GM23338 (cell line): ENCODE results near the gene CPSF7. TPM values are rescaled to one million over a fixed set of nuclear protein-coding genes. Genes with fewer than 3 reads are reported as not detected.

Experiments used
- ATAC-seq: fragments of 200-7000 bp; cut with Tn5 transposase; 3 replicates; pipeline ENCODE4 v1.9.1; 2020
- DNase-seq: peaks from one replicate; pipeline ENCODE4 v3.0.0-alpha.2; 2015; ENCODE audit warnings: low spot score
- H2AFZ ChIP-seq: fragments of 200-600 bp; sonication (generic); 2 replicates; pipeline ENCODE4 v1.8.0; 2016; ENCODE audit warnings: antibody characterized with exemption, mild to moderate bottlenecking, moderate library complexity
- H3F3A ChIP-seq: fragments of 200-600 bp; sonication (generic); replicated peaks from 2 replicates; pipeline ENCODE4 v1.8.0; 2017; ENCODE audit warnings: antibody characterized with exemption, mixed run types, low read depth
- H3K27ac ChIP-seq: fragments of 200-600 bp; sonication (generic); 2 replicates; pipeline ENCODE4 v1.6.1; 2016; ENCODE audit warnings: low read depth
- H3K27me3 ChIP-seq: fragments of 200-600 bp; sonication (generic); 2 replicates; pipeline ENCODE4 v1.8.0; 2016; ENCODE audit warnings: mild to moderate bottlenecking, mixed run types, moderate library complexity; ENCODE audit not compliant: insufficient read depth
- H3K36me3 ChIP-seq: fragments of 200-600 bp; sonication (generic); 2 replicates; pipeline ENCODE4 v1.8.0; 2016; ENCODE audit warnings: mild to moderate bottlenecking; ENCODE audit not compliant: insufficient read depth
- H3K4me1 ChIP-seq: fragments of 200-600 bp; sonication (generic); 2 replicates; pipeline ENCODE4 v1.8.0; 2016; ENCODE audit warnings: mild to moderate bottlenecking, moderate library complexity; ENCODE audit not compliant: insufficient read depth
- H3K4me2 ChIP-seq: fragments of 200-600 bp; sonication (generic); 2 replicates; pipeline ENCODE4 v1.7.1; 2017; ENCODE audit warnings: mixed run types
- H3K4me3 ChIP-seq: fragments of 200-600 bp; sonication (generic); 2 replicates; pipeline ENCODE4 v1.6.1; 2016; ENCODE audit warnings: mixed run types
- H3K79me2 ChIP-seq: fragments of 200-600 bp; sonication (generic); replicated peaks from 2 replicates; pipeline ENCODE4 v1.8.0; 2017; ENCODE audit warnings: mild to moderate bottlenecking; ENCODE audit not compliant: insufficient read depth
- H3K9me2 ChIP-seq: fragments of 200-600 bp; sonication (generic); 2 replicates; pipeline ENCODE4 v1.8.0; 2017; ENCODE audit not compliant: insufficient read depth
- H4K20me1 ChIP-seq: fragments of 200-600 bp; sonication (generic); replicated peaks from 2 replicates; pipeline ENCODE4 v1.8.0; 2017; ENCODE audit warnings: mild to moderate bottlenecking; ENCODE audit not compliant: insufficient read depth
- H3K27ac Mint-ChIP-seq: 2 replicates; pipeline ENCODE4 v1.8.0; 2020; ENCODE audit warnings: inconsistent platforms, mild to moderate bottlenecking, moderate library complexity, mixed read lengths
- H3K27me3 Mint-ChIP-seq: 3 replicates; pipeline ENCODE4 v1.8.0; 2022; ENCODE audit warnings: low read depth, mild to moderate bottlenecking, moderate library complexity, mixed read lengths, inconsistent platforms; ENCODE audit not compliant: insufficient read depth, poor library complexity
- H3K36me3 Mint-ChIP-seq: 3 replicates; pipeline ENCODE4 v1.8.0; 2021; ENCODE audit warnings: low read depth, mild to moderate bottlenecking, inconsistent platforms, moderate library complexity, mixed read lengths
- H3K4me1 Mint-ChIP-seq: 3 replicates; pipeline ENCODE4 v1.8.0; 2020; ENCODE audit warnings: mild to moderate bottlenecking, inconsistent platforms, mixed read lengths
- H3K4me3 Mint-ChIP-seq: 3 replicates; pipeline ENCODE4 v1.8.0; 2021; ENCODE audit warnings: moderate library complexity, mild to moderate bottlenecking, inconsistent platforms, mixed read lengths
- H3K9me3 Mint-ChIP-seq: 3 replicates; pipeline ENCODE4 v1.8.0; 2020; ENCODE audit warnings: moderate library complexity, mild to moderate bottlenecking, inconsistent platforms, mixed read lengths
- CTCF ChIP-seq, 2 experiments: fragments of 200-600 bp in 1 of 2; sonication (generic) in 1 of 2; conservative IDR thresholded peaks; 2 replicates each; pipeline versions ENCODE4 v1.5.1 to v1.6.1; 2016 to 2017; ENCODE audit warnings: antibody characterized with exemption in 2 of 2, low read depth in 2 of 2, mild to moderate bottlenecking in 2 of 2, moderate library complexity in 1 of 2
- EZH2 ChIP-seq: fragments of 200-600 bp; sonication (generic); IDR thresholded peaks from one replicate; pipeline ENCODE4 v1.8.0; 2017; ENCODE audit warnings: antibody characterized with exemption, mild to moderate bottlenecking, low read depth; ENCODE audit not compliant: unreplicated experiment
- polyA plus RNA-seq: library from polyadenylated mRNA; unstranded; fragments of >200 nt; fragmentation: Nextera tagmentation; extraction: Ambion mirVana; gene quantifications from 2 replicates; pipeline ENCODE4 v1.2.1, GENCODE V29; 2016
- total RNA-seq: library from RNA; depleted of rRNA; stranded (reverse); fragments of >200 nt; shearing (Covaris generic); gene quantifications from 2 replicates; pipeline ENCODE4 v1.2.3, GENCODE V29; 2014
- TF ChIP-seq, protein P1 (sequence below): fragments of 250-450 bp; sonication (Bioruptor Pico); IDR thresholded peaks from 2 replicates; pipeline ENCODE4 v1.5.0; 2020; ENCODE audit warnings: mild to moderate bottlenecking, moderate library complexity
- TF ChIP-seq, protein P2 (sequence below): IDR thresholded peaks from one replicate; pipeline ENCODE4 v1.6.1; 2018; ENCODE audit warnings: antibody characterized with exemption; ENCODE audit not compliant: unreplicated experiment

The CPSF7 gene
- total and polyA plus RNA-seq, 2 experiments from 2014 or later = 27.4 to 60.6 TPM

GRCh38 chr11:61361237-61361740 is 68.5 kb downstream of the CPSF7 start:
- Histone ChIP-seq H3K36me3 (peaks cover 16% of the 10 kb centered on the region), H3K9me2 (no peaks in the 10 kb centered on the region), H3K4me3 (peak overlapping the region; percentile 86), H3F3A (peaks cover 10% of the 10 kb centered on the region; the same call in 1 of the 2 replicates), H3K4me1 (peaks cover 11% of the 10 kb centered on the region), H3K27ac (peak overlapping the region; percentile 100), H4K20me1 (peaks cover 8% of the 10 kb centered on the region; the same call in 1 of the 2 replicates), H2AFZ (peak overlapping the region; percentile 97; the same call in 1 of the 2 replicates), H3K79me2 (peaks cover 36% of the 10 kb centered on the region), H3K4me2 (peak overlapping the region; percentile 97), H3K27me3 (no peaks in the 10 kb centered on the region)
- DNase-seq (peak; percentile 17), ATAC-seq (peak; percentile 1)
- H3K4me3 Mint-ChIP-seq = peak overlapping the region; percentile 99
- peaks cover 8% of the 10 kb centered on the region for H3K27me3 Mint-ChIP-seq
- peak overlapping the region; percentile 98 for H3K27ac Mint-ChIP-seq
- no peaks in the 10 kb centered on the region for H3K9me3 Mint-ChIP-seq
- no peak for TF ChIP-seq EZH2
- TF ChIP-seq, protein P1, sequence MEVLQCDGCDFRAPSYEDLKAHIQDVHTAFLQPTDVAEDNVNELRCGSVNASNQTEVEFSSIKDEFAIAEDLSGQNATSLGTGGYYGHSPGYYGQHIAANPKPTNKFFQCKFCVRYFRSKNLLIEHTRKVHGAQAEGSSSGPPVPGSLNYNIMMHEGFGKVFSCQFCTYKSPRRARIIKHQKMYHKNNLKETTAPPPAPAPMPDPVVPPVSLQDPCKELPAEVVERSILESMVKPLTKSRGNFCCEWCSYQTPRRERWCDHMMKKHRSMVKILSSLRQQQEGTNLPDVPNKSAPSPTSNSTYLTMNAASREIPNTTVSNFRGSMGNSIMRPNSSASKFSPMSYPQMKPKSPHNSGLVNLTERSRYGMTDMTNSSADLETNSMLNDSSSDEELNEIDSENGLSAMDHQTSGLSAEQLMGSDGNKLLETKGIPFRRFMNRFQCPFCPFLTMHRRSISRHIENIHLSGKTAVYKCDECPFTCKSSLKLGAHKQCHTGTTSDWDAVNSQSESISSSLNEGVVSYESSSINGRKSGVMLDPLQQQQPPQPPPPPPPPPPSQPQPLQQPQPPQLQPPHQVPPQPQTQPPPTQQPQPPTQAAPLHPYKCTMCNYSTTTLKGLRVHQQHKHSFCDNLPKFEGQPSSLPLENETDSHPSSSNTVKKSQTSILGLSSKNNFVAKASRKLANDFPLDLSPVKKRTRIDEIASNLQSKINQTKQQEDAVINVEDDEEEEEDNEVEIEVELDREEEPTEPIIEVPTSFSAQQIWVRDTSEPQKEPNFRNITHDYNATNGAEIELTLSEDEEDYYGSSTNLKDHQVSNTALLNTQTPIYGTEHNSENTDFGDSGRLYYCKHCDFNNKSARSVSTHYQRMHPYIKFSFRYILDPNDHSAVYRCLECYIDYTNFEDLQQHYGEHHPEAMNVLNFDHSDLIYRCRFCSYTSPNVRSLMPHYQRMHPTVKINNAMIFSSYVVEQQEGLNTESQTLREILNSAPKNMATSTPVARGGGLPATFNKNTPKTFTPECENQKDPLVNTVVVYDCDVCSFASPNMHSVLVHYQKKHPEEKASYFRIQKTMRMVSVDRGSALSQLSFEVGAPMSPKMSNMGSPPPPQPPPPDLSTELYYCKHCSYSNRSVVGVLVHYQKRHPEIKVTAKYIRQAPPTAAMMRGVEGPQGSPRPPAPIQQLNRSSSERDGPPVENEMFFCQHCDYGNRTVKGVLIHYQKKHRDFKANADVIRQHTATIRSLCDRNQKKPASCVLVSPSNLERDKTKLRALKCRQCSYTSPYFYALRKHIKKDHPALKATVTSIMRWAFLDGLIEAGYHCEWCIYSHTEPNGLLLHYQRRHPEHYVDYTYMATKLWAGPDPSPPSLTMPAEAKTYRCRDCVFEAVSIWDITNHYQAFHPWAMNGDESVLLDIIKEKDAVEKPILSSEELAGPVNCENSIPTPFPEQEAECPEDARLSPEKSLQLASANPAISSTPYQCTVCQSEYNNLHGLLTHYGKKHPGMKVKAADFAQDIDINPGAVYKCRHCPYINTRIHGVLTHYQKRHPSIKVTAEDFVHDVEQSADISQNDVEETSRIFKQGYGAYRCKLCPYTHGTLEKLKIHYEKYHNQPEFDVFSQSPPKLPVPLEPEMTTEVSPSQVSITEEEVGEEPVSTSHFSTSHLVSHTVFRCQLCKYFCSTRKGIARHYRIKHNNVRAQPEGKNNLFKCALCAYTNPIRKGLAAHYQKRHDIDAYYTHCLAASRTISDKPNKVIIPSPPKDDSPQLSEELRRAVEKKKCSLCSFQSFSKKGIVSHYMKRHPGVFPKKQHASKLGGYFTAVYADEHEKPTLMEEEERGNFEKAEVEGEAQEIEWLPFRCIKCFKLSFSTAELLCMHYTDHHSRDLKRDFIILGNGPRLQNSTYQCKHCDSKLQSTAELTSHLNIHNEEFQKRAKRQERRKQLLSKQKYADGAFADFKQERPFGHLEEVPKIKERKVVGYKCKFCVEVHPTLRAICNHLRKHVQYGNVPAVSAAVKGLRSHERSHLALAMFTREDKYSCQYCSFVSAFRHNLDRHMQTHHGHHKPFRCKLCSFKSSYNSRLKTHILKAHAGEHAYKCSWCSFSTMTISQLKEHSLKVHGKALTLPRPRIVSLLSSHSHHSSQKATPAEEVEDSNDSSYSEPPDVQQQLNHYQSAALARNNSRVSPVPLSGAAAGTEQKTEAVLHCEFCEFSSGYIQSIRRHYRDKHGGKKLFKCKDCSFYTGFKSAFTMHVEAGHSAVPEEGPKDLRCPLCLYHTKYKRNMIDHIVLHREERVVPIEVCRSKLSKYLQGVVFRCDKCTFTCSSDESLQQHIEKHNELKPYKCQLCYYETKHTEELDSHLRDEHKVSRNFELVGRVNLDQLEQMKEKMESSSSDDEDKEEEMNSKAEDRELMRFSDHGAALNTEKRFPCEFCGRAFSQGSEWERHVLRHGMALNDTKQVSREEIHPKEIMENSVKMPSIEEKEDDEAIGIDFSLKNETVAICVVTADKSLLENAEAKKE (CRISPR knock-in tag) = no peak
- TF ChIP-seq CTCF (conservative IDR thresholded peaks at IDR 0.05; ENCODE audit: low read depth in 2 of 2) = no peak
- TF ChIP-seq, protein P2, sequence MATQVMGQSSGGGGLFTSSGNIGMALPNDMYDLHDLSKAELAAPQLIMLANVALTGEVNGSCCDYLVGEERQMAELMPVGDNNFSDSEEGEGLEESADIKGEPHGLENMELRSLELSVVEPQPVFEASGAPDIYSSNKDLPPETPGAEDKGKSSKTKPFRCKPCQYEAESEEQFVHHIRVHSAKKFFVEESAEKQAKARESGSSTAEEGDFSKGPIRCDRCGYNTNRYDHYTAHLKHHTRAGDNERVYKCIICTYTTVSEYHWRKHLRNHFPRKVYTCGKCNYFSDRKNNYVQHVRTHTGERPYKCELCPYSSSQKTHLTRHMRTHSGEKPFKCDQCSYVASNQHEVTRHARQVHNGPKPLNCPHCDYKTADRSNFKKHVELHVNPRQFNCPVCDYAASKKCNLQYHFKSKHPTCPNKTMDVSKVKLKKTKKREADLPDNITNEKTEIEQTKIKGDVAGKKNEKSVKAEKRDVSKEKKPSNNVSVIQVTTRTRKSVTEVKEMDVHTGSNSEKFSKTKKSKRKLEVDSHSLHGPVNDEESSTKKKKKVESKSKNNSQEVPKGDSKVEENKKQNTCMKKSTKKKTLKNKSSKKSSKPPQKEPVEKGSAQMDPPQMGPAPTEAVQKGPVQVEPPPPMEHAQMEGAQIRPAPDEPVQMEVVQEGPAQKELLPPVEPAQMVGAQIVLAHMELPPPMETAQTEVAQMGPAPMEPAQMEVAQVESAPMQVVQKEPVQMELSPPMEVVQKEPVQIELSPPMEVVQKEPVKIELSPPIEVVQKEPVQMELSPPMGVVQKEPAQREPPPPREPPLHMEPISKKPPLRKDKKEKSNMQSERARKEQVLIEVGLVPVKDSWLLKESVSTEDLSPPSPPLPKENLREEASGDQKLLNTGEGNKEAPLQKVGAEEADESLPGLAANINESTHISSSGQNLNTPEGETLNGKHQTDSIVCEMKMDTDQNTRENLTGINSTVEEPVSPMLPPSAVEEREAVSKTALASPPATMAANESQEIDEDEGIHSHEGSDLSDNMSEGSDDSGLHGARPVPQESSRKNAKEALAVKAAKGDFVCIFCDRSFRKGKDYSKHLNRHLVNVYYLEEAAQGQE = no peak
- peaks cover 17% of the 10 kb centered on the region for H3K4me1 Mint-ChIP-seq
- H3K36me3 Mint-ChIP-seq = peaks cover 32% of the 10 kb centered on the region
